CD14-positive monocyte (primary cell): ENCODE data around the gene GNB3. TPM values are rescaled to one million over a fixed set of nuclear protein-coding genes. Genes with fewer than 3 reads are reported as not detected.

Experiments
- DNase-seq, 3 donors: peaks; one replicate each; pipeline ENCODE4 v3.0.0-alpha.2; 2011 to 2022
- H2AFZ ChIP-seq: 2 replicates; pipeline ENCODE4 v1.6.0; 2012; ENCODE audit warnings: mild to moderate bottlenecking, low read depth, low read length, inconsistent platforms; ENCODE audit not compliant: insufficient read depth, poor library complexity, severe bottlenecking
- H3K27ac ChIP-seq, 2 donors: 1 replicate in 1 of 2; 2 replicates in 1 of 2; pipeline ENCODE4 v1.5.1; 2012 to 2013; ENCODE audit warnings: low read length in 2 of 2, control low read depth in 1 of 2, inconsistent platforms in 1 of 2, low read depth in 1 of 2, mild to moderate bottlenecking in 1 of 2
- H3K27me3 ChIP-seq, 2 donors: one replicate each; pipeline versions ENCODE4 v1.6.0 to v1.6.1; 2011 to 2013; ENCODE audit warnings: low read length in 2 of 2; ENCODE audit not compliant: control insufficient read depth in 2 of 2, insufficient read depth in 2 of 2
- H3K36me3 ChIP-seq, 2 donors: replicated peaks in 1 of 2; 1 replicate in 1 of 2; 2 replicates in 1 of 2; pipeline versions ENCODE4 v1.5.1 to v1.6.1; 2012 to 2013; ENCODE audit warnings: low read length in 2 of 2, control low read depth in 1 of 2, inconsistent platforms in 1 of 2, mild to moderate bottlenecking in 1 of 2; ENCODE audit not compliant: insufficient read depth in 2 of 2, control insufficient read depth in 1 of 2
- H3K4me1 ChIP-seq, 2 donors: 1 replicate in 1 of 2; 2 replicates in 1 of 2; pipeline versions ENCODE4 v1.5.1 to v1.6.1; 2012 to 2013; ENCODE audit warnings: low read length in 2 of 2, control low read depth in 1 of 2, inconsistent platforms in 1 of 2, mild to moderate bottlenecking in 1 of 2, moderate library complexity in 1 of 2; ENCODE audit not compliant: insufficient read depth in 2 of 2, control insufficient read depth in 1 of 2
- H3K4me2 ChIP-seq: replicated peaks from 2 replicates; pipeline ENCODE3; 2012; ENCODE audit warnings: low read length, moderate library complexity, mild to moderate bottlenecking; ENCODE audit not compliant: poor library complexity, severe bottlenecking; ENCODE audit errors: extremely low read depth
- H3K4me3 ChIP-seq, 3 experiments: fragments of 200-600 bp in 1 of 3; sonication (generic) in 1 of 3; replicated peaks in 1 of 3; 1 replicate in 2 of 3; 2 replicates in 1 of 3; pipeline ENCODE4 v1.5.1; 2011 to 2013; ENCODE audit warnings: low read length in 3 of 3, mild to moderate bottlenecking in 3 of 3, control low read depth in 2 of 3, low read depth in 2 of 3, inconsistent platforms in 1 of 3, moderate library complexity in 1 of 3
- H3K79me2 ChIP-seq: 2 replicates; pipeline ENCODE4 v1.6.0; 2012; ENCODE audit warnings: mild to moderate bottlenecking, control low read depth, inconsistent platforms, low read length, moderate library complexity; ENCODE audit not compliant: insufficient read depth
- H3K9ac ChIP-seq: 2 replicates; pipeline ENCODE4 v1.6.0; 2017; ENCODE audit warnings: low read length, mild to moderate bottlenecking; ENCODE audit not compliant: insufficient read depth, poor library complexity, severe bottlenecking
- H3K9me3 ChIP-seq, 2 donors: replicated peaks in 1 of 2; 1 replicate in 1 of 2; 2 replicates in 1 of 2; pipeline versions ENCODE4 v1.5.1 to v1.6.1; 2012 to 2013; ENCODE audit warnings: low read length in 2 of 2, control low read depth in 1 of 2; ENCODE audit not compliant: control insufficient read depth in 1 of 2, insufficient read depth in 1 of 2
- H4K20me1 ChIP-seq: 2 replicates; pipeline ENCODE4 v1.6.0; 2012; ENCODE audit warnings: mild to moderate bottlenecking, low read length, control low read depth, moderate library complexity; ENCODE audit not compliant: insufficient read depth
- H3K27ac Mint-ChIP-seq, 7 donors: one replicate each; pipeline ENCODE4 v1.8.0; 2020; ENCODE audit warnings: mild to moderate bottlenecking in 7 of 7, mixed read lengths in 7 of 7, moderate library complexity in 6 of 7, inconsistent platforms in 2 of 7
- H3K27me3 Mint-ChIP-seq, 3 donors: one replicate each; pipeline ENCODE4 v1.8.0; 2021 to 2022; ENCODE audit warnings: low read depth in 3 of 3, mild to moderate bottlenecking in 3 of 3, mixed read lengths in 3 of 3, moderate library complexity in 3 of 3, inconsistent platforms in 1 of 3
- H3K36me3 Mint-ChIP-seq, 2 donors: one replicate each; pipeline ENCODE4 v1.8.0; 2020; ENCODE audit warnings: mixed read lengths in 2 of 2, inconsistent platforms in 1 of 2, mild to moderate bottlenecking in 1 of 2
- H3K4me1 Mint-ChIP-seq: one replicate; pipeline ENCODE4 v1.8.0; 2020; ENCODE audit warnings: mild to moderate bottlenecking, mixed read lengths
- H3K4me3 Mint-ChIP-seq, 2 donors: one replicate each; pipeline ENCODE4 v1.8.0; 2020; ENCODE audit warnings: mild to moderate bottlenecking in 2 of 2, mixed read lengths in 2 of 2, moderate library complexity in 1 of 2
- H3K9me3 Mint-ChIP-seq, 7 donors: one replicate each; pipeline ENCODE4 v1.8.0; 2020 to 2022; ENCODE audit warnings: mixed read lengths in 7 of 7, mild to moderate bottlenecking in 6 of 7, moderate library complexity in 6 of 7, inconsistent platforms in 2 of 7
- WGBS: methylation state at CpG from one replicate; pipeline ENCODE4 v1.1.5; 2013; ENCODE audit warnings: missing lambda C conversion rate; ENCODE audit not compliant: insufficient coverage; 5-methylcytosine and 5-hydroxymethylcytosine counted together
- intact Hi-C, 2 donors: fragments of 100-400 bp; cut with micrococcal nuclease; formaldehyde crosslinking; loops; one replicate each; pipeline versions ENCODE4 v1.15.0 to v1.15.1; 2023
- polyA plus RNA-seq, 3 donors: library from polyadenylated mRNA; depleted of rRNA in 1 of 3; unstranded in 2 of 3; stranded (reverse) in 1 of 3; fragments of 300-500 nt in 2 of 3; fragments of >200 nt in 1 of 3; fragmentation: Illumina TruSeq in 2 of 3; gene quantifications; 1 replicate in 2 of 3; 2 replicates in 1 of 3; pipeline ENCODE4 v1.2.3, GENCODE V29; 2012 to 2021
- TF ChIP-seq, protein P1 (sequence below): fragments of 200-600 bp; IDR thresholded peaks from one replicate; pipeline ENCODE4 v1.8.0; 2022; ENCODE audit warnings: antibody characterized with exemption, mild to moderate bottlenecking

Gene GNB3
- polyA plus RNA-seq, 3 donors = 0.31 TPM; not detected in 2

DNA sequence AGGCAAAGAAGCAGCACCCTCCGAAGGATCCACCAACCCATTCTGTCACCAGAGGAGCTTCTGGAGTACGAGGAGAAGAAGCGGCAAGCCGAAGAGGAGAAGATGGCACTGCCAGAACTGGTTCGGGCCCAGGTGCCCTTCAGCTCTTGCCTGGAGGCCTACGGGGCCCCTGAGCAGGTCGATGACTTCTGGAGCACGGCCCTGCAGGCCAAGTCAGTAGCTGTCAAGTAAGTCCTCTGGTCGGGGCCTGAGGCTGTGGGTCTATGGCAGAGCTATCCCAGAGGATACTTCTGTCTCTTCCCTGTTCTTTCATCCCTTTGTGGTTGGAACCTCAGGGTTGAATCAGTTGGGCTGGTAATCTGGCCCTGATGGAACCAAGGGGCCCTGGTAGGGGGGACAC is 20.7 kb downstream of the GNB3 start:
- TF ChIP-seq, protein P1, sequence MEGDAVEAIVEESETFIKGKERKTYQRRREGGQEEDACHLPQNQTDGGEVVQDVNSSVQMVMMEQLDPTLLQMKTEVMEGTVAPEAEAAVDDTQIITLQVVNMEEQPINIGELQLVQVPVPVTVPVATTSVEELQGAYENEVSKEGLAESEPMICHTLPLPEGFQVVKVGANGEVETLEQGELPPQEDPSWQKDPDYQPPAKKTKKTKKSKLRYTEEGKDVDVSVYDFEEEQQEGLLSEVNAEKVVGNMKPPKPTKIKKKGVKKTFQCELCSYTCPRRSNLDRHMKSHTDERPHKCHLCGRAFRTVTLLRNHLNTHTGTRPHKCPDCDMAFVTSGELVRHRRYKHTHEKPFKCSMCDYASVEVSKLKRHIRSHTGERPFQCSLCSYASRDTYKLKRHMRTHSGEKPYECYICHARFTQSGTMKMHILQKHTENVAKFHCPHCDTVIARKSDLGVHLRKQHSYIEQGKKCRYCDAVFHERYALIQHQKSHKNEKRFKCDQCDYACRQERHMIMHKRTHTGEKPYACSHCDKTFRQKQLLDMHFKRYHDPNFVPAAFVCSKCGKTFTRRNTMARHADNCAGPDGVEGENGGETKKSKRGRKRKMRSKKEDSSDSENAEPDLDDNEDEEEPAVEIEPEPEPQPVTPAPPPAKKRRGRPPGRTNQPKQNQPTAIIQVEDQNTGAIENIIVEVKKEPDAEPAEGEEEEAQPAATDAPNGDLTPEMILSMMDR = no peak
- Mint-ChIP-seq H3K4me3 (no peak overlapping the region), H3K4me1 (peaks cover under 1% of the 10 kb centered on the region), H3K36me3 (peaks cover 87 to 98% of the 10 kb centered on the region in 2 donors), H3K27me3 (peaks cover 0 to 5% (median 0%) of the 10 kb centered on the region in 3 donors), H3K9me3 (peaks cover 0 to under 1% (median 0%) of the 10 kb centered on the region in 7 donors), H3K27ac (peak overlapping the region in 1 of 7 donors; percentile 1)
- intact Hi-C loops = no loop called here
- no peak overlapping the region for H3K9ac ChIP-seq
- H4K20me1 ChIP-seq = no peaks in the 10 kb centered on the region
- no peaks in the 10 kb centered on the region for H3K27me3 ChIP-seq
- WGBS = 100% methylated on average over 9 of the region's 9 CpGs
- H3K36me3 ChIP-seq = peaks cover 89 to 98% of the 10 kb centered on the region in 2 donors
- H3K4me3 ChIP-seq = no peak overlapping the region
- H2AFZ ChIP-seq = no peak overlapping the region
- no peaks in the 10 kb centered on the region for H3K79me2 ChIP-seq
- no peak overlapping the region for H3K4me2 ChIP-seq
- H3K27ac ChIP-seq = no peak overlapping the region
- H3K4me1 ChIP-seq = peaks cover under 1 to 2% of the 10 kb centered on the region in 2 donors
- no peaks in the 10 kb centered on the region for H3K9me3 ChIP-seq
- DNase-seq = no peak

DNA sequence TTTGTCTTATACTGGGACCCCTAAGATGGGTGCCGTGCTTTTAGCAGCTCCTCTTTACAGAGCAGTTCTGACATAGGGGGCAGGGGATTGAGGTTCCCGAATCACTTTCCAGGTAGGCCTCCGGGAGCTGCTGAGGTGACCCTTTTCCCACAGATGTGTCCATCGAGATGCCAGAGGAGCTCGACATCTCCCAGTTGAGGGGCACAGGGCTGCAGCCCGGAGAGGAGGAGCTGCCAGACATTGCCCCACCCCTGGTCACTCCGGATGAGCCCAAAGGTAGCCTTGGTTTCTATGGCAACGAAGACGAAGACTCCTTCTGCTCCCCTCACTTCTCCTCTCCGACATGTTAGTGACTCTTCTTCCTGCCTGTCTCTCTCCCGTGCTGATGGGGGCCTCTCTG is 22.3 kb downstream of the GNB3 start:
- Histone ChIP-seq H3K4me3 (no peak overlapping the region), H3K4me1 (peaks cover 7 to 11% of the 10 kb centered on the region in 2 donors), H3K79me2 (peaks cover 7% of the 10 kb centered on the region), H3K9me3 (no peaks in the 10 kb centered on the region), H3K4me2 (no peak overlapping the region), H3K36me3 (peaks cover 72 to 82% of the 10 kb centered on the region in 2 donors), H3K27me3 (no peaks in the 10 kb centered on the region), H2AFZ (no peak overlapping the region), H3K27ac (no peak overlapping the region), H3K9ac (no peak overlapping the region), H4K20me1 (peaks cover 5% of the 10 kb centered on the region)
- WGBS = 98% methylated on average over 9 of the region's 11 CpGs
- peak overlapping the region in 1 of 2 donors; percentile 25 for H3K4me3 Mint-ChIP-seq
- peaks cover 9% of the 10 kb centered on the region for H3K4me1 Mint-ChIP-seq
- TF ChIP-seq, protein P1 = no peak
- DNase-seq = no peak
- peak overlapping the region in 1 of 7 donors; percentile 39 for H3K27ac Mint-ChIP-seq
- peaks cover 70 to 82% of the 10 kb centered on the region in 2 donors for H3K36me3 Mint-ChIP-seq
- intact Hi-C loops = no loop called here
- peaks cover 0 to 5% (median 0%) of the 10 kb centered on the region in 3 donors for H3K27me3 Mint-ChIP-seq
- no peaks in the 10 kb centered on the region for H3K9me3 Mint-ChIP-seq
